Measurements from ENCODE around the gene SMPD4. TPM values are rescaled to one million over a fixed set of nuclear protein-coding genes. Genes with fewer than 3 reads are reported as not detected.
"Not testable (repeated sequence)": the region's sequence is repeated elsewhere in the genome, so short reads cannot be mapped to it uniquely, and the experiment has no call there.

Gene SMPD4
- total RNA-seq, 1 donor from 2014 or later: 31.6 TPM

- intact Hi-C loops (cut with micrococcal nuclease): no loop called here
- ATAC-seq (no peak), DNase-seq (peak; percentile 20)
Observed at GRCh38 chr2:130162968-130163367, 18.4 kb downstream of the SMPD4 start.

DNA sequence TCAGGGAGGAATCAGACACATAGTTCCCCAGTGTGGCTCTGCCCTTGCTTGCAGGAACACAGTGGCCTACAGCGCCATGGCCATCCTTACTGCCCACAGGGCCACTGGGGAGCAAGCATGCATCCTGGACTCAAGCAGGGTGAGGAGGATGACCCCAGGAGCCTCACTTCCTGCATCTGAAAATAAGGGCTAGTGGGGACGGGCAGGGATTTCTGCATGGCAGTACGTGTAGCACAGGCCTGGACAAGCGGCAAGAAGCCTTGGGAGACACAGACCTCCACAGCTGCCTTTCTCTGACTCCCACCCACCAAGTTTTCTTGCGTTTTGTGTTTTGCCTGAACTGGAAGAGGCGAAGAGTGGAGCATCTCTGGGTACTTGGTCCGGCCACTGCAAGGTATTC lies 18.9 kb downstream of the SMPD4 start:
- peak; percentile 6 for DNase-seq
- ATAC-seq; intact Hi-C loops (cut with micrococcal nuclease): not testable (repeated sequence)

DNA sequence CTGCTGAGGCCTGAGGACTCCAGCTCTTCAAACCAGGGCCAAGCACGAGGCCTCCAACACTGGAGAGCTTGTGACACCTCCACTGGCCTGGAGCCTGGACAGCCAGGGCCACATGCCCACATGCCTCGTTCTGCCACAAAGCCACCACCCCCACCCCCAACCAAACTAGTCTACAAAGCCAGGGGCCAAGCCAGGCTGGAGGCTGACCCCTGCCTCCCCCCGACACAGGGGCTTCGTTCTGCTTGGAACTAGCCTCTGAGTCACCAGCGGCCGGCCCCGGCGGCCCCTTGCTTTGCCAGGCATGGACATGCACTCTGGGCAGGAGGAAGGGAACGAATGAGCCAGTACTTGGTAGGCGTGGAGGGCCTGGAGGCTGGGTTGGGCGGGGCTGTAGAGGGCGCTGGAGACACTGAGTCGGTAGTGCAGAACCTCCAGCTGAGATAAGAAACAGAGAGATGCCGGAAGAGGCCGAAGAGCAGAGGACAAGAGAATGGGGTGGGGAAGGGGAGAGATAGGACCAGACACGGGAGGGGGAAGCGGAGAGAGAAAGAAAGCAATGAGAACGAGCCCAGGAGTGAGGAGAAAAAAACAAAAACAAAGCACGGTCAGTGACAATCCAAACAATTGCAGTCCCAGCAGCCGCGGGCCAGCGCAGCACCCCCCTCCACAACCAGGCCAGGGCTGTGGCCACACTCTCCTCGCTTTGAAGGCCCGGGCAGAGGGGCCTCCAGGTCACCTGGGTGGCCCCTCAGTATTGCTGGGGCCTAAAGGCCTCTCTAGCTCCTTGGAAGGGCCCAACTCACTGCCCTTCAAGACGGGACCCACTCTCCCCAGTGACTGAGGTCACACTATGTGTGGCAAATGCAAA lies 20.3 kb downstream of the SMPD4 start:
- DNase-seq (peak; percentile 79), ATAC-seq (peak; percentile 84)
- intact Hi-C loops (cut with micrococcal nuclease): not testable (repeated sequence)

DNA sequence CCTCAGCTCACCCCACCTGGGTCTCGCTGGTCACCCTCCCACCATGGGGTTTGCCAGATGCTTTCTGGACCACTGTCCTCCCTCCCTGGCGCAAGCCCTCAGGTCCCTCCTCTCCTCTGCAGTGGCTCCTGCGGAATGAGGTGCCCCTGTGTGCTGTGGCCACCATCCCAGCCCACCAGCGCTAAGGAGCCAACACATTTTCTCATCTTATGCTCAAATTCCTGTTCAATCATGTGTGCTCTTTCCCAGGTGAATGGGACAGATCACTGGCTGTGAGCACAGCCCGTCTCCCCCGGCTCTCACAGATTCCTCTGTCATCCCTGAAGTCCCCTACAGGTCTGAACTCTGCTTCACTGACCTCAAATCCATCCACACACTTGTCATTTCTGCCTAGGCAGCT lies 21.3 kb downstream of the SMPD4 start:
- peak; percentile 14 for DNase-seq
- intact Hi-C loops (cut with micrococcal nuclease): no loop called here
- no peak for ATAC-seq

- intact Hi-C loops (cut with micrococcal nuclease); ATAC-seq: not testable (repeated sequence)
- DNase-seq: peak; percentile 7
Observed at GRCh38 chr2:130159376-130159775, 22.0 kb downstream of the SMPD4 start.

- DNase-seq: peak; percentile 12
- intact Hi-C loops (cut with micrococcal nuclease): no loop called here
Observed at GRCh38 chr2:130158631-130159030, 22.8 kb downstream of the SMPD4 start.

DNA sequence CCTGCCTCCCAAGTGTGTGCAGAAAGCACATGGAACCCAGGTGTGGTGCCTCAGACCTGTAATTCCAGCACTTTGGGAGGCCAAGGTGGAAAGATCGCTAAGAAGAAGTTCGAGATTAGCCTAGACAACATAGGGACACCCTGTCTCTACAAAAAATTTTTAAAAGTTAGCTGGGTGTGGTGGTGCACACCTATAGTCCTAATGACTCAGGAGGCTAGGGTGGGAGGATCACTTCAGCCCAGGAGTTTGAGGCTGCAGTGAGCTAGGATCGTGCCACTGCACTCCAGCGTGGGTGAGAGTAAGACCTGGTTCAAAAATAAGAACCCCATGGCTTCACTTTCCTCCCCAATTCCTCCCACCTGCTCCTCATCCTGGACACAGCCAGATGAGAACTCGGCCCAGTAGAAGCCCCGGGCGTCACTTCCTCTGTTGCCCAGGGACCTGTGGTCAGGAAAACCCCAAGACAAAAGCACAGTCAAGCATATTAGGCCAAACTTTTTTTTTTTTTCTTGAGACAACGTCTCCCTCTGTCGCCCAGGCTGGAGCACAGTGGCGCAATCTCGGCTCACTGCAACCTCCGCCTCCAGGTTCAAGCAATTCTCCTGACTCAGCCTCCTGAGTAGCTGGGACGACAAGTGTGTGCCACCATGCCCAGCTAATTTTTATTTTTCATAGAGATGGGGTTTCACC lies 23.4 kb downstream of the SMPD4 start:
- DNase-seq: peak; percentile 20
- ATAC-seq; intact Hi-C loops (cut with micrococcal nuclease): not testable (repeated sequence)

More at GRCh38 chr2:130158631-130159030, 22.8 kb downstream of the SMPD4 start:
- no peak for ATAC-seq

DNA sequence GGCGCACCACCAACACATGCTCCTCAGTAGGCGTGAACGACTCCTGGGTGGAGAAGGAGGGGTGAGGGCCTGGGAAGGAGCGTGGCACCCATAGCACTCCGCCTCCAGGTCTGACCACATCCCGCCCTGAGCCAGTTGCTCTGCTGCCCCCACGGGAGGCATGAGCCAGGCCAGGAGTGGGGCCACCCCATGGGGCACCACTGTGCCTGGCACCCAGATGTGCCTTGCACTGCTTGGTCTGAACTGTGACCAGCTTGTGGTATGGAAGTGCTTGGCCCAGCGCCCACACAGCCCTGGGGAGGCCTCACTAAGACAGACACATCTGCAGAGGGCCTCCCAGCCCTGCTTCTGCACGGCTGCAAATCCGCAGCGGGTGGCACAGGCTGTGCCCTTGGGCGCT lies 24.0 kb downstream of the SMPD4 start:
- DNase-seq: peak; percentile 27
- intact Hi-C loops (cut with micrococcal nuclease): not testable (repeated sequence)

DNA sequence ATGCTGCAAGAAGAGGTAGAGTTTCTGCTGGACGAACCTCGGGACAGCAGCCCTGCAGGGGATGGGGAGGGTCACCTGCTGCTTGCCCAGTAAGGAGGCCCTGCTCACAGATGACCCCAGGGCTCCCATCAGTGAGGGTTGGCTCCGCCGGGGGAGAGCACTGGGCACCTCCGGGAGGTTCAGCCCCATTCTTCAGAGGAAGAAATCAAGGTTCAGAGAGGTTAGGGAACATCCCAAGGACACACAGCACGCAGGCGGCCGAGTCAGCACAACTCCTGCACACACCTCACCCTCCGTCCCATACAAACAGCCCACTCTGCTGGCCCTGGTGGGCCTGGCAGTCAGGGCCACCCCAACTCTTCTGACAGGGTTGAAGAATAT lies 24.8 kb downstream of the SMPD4 start:
- no peak for ATAC-seq
- peak; percentile 22 for DNase-seq
- intact Hi-C loops (cut with micrococcal nuclease): no loop called here

More for the DNA sequence above, 24.0 kb downstream of the SMPD4 start:
- not testable (repeated sequence) for ATAC-seq

DNA sequence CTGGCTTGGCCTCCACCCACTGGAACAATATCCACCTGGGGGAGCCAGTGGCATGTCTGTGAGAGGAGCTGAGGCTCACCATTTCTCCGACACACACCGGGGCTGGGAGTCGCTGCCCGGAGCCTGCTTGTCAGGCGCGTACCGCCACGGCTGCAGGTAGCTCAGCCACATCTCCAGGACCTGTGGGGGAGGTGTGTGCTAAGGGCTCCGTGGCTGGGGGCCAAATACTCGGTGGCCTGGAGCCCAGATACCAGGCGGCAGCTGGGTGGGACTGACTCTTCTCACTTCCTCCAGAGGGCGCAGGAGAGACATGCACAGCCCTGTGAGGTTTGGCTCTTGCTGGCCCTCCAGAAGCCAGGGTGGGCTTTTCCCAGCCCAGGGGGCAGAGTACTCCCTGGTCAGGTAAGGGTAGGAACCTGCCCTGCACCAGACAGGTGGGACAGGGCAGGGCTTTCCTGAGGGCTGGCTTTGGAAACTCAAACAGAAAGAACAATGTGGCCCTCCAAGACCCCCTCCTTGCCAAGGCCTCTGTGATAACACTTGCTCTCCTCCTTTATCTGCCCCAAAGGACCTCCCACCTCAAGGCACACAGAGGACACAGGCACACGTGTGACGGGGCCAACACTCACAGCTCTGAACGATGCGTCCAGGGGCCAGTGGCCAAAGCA lies 25.3 kb downstream of the SMPD4 start:
- peak; percentile 86 for DNase-seq
- ATAC-seq: peak; percentile 82
- intact Hi-C loops (cut with micrococcal nuclease): not testable (repeated sequence)

- intact Hi-C loops (cut with micrococcal nuclease): no loop called here
- ATAC-seq (no peak), DNase-seq (peak; percentile 24)
Observed at GRCh38 chr2:130154773-130155765, 26.3 kb downstream of the SMPD4 start.

DNA sequence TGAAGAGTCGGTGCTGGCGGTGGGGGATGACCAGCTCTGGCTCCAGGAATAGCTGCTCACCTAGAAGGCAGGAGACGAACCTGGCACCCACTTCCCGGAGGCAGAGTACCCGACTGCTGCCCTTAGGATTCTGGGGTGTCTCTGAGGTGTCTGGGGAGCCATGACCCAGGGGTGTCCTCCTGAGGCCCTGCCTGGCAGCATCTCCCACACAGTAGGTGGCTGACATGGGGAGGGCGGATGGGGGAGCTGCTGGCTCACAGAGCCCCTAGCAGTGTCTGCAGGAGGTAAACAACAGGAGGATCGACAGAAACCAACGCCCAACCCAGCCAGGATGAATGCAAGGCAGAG lies 27.0 kb downstream of the SMPD4 start:
- intact Hi-C loops (cut with micrococcal nuclease): not testable (repeated sequence)

DNA sequence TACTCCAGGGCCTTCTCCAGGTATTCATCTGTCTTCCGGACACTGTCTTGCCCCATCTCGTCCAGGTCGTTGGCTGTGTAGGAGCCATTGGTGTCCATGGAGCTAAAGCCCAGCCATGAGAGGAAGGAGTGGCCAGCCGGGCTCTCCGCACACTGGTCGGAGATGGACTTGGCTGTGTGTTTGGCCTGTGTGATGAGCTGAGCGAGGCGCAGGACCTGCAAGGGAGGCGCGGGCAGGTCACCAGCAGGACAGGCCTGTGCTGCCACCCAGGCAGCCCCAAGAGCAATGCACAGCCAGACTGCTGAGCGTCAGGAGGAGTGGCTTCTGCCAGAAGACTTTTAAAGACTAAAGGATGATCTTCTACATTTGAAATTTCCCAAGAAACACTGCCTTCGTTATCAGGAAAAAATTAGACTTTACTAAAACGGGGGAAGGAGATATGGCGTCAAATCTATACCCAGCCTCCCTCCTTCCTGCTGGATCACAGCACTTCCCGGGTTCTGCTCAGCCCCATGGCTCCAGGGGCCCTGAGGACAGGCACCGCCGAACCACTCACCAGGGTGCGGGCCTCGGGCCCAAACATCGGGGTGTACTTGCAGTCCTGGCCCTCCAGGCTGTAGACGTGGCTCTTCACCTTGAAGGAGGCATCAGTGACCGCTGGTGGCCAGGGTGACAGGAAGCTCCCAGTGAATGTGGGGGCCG lies 27.5 kb downstream of the SMPD4 start:
- ATAC-seq; DNase-seq; intact Hi-C loops (cut with micrococcal nuclease): not testable (repeated sequence)

More for the DNA sequence above, 27.0 kb downstream of the SMPD4 start:
- not testable (repeated sequence) for DNase-seq, ATAC-seq

GRCh38 chr2:130152816-130153595 lies 28.4 kb downstream of the SMPD4 start:
- no peak for DNase-seq
- intact Hi-C loops (cut with micrococcal nuclease): no loop called here
- ATAC-seq: no peak

DNA sequence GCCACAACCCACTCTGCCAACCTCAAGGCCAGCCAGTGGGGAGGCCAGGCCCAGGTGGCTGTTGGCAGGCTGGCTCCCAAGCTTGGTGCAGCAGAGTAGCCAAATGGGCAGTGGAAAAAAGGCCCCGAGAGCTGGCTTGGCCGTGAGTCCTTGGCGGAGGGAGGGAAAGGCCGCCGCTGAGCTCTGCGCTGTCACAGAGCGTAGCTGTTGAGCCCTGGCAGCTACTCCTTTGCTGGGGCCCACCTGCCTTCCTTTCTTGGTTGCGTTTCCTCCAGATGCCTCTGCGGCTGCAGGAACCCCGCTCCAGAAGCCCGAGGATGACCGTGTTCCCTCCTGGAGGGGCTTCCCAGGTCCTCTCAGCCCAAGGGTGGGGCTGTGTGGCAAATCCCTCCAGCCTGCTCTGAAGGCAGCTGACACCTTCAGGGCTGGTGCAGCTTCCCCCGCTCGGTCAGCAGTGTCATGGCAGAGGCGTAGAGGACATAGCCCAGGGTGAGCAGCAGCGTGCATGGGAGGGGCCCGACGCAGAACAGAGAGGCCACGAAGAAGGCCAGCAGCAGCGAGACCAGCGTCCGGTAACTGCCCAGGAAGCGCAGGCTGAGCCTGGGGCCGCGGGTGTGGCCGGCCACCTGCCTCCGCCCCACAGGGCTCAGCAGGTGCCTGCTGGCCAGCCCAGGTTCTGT lies 29.1 kb downstream of the SMPD4 start:
- DNase-seq; intact Hi-C loops (cut with micrococcal nuclease); ATAC-seq: not testable (repeated sequence)

DNA sequence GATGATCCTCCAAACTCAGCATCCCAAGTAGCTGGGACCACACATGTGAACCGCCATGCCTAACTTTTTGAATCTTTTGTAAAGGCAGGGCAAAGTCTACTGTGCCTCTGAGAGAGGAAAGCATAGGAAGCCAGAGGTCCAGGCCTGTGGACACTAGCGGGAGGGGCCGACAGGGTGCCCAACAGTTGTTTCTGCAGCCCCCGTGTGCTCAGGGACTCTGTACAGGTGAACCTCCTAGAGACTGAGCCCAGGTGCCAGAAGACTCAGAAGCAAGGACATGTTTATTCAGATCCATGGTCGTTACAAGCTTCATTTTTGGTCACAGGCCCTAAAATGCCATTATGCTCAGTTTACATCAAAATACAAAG lies 30.3 kb downstream of the SMPD4 start:
- DNase-seq; intact Hi-C loops (cut with micrococcal nuclease); ATAC-seq: not testable (repeated sequence)

All from left ventricle myocardium superior (tissue), 1 donor.